Measurements from ENCODE around the gene LRP8. TPM values are rescaled to one million over a fixed set of nuclear protein-coding genes. Genes with fewer than 3 reads are reported as not detected.

The LRP8 gene
- total and polyA plus RNA-seq, 9 of the 15 experiments (the other 6 are each of a cell fraction or from before 2014, with no cell fraction given) = 7.1 to 56.1 (median 31.3) TPM

- ChIA-PET CTCF (ENCODE audit: low intra/inter-chr PET ratio) (interaction anchor here (0.6 kb wide), 1 partner anchor 523 kb away, joined by 3 read pairs; no protein-coding TSS in a partner anchor), POLR2A (interaction anchor here (0.6 to 1.9 kb wide), 7 partner anchors 9 to 1105 kb away, joined by 3 to 21 read pairs (median 4); no protein-coding TSS in a partner anchor)
- 0 out of 2 replicates have a peak, but pooled peaks cover 4% of the 10 kb centered on the region for H4K20me1 ChIP-seq (replicated peaks; ENCODE audit: control insufficient read depth, insufficient read depth, low read length)
- TSS peak; percentile 97 for BruUV-seq (replicated peaks)
- peak within 1 kb of the TSS; percentile 88 for H3K4me3 ChIP-seq
- H3K9me1 ChIP-seq (ENCODE audit: control insufficient read depth, insufficient read depth, low read length) = no peaks in the 10 kb centered on the region
- peak within 1 kb of the TSS; percentile 91 to 95 for H3K9ac ChIP-seq (ENCODE audit: insufficient read depth in 1 of 2, low read depth in 2 of 2, low read length in 2 of 2)
- no peaks in the 10 kb centered on the region for H3K27me3 ChIP-seq (ENCODE audit: control insufficient read depth in 2 of 2, insufficient read depth in 2 of 2, low read length in 2 of 2)
- 20% methylated on average over 63 of the region's 64 CpGs for WGBS (ENCODE audit: insufficient coverage, low coverage, missing lambda C conversion rate)
- peak within 1 kb of the TSS; percentile 100 for H3K4me2 ChIP-seq (ENCODE audit: insufficient read depth, low read length)
- peaks cover 12 to 14% of the 10 kb centered on the region in 2 experiments; a peak in 3 of 5 replicates for H3K4me1 ChIP-seq (replicated peaks in 1 of 2; ENCODE audit: control insufficient read depth in 2 of 2, insufficient read depth in 2 of 2, low read length in 2 of 2)
- peak; percentile 97 to 98 (median 97) for DNase-seq (ENCODE audit: extremely low read depth in 1 of 4, low spot score in 3 of 4)
- H3K79me2 ChIP-seq (ENCODE audit: control insufficient read depth, insufficient read depth, low read length) = peaks cover 36% of the 10 kb centered on the region
- peaks cover 33% of the 10 kb centered on the region for H3K36me3 ChIP-seq (ENCODE audit: control insufficient read depth, insufficient read depth, low read length)
- peak; percentile 99 for ATAC-seq
- intact Hi-C loops (cut with micrococcal nuclease) = no loop called here
- H2AFZ ChIP-seq (ENCODE audit: low read depth, low read length) = peak within 1 kb of the TSS; percentile 85
- FAIRE-seq = peak; percentile 94
- in situ Hi-C loops (cut with MboI) = no loop called here
- peak within 1 kb of the TSS; percentile 83 for H3K27ac ChIP-seq (ENCODE audit: extremely low read depth, low read depth, low read length)
- H3K9me3 ChIP-seq (replicated peaks; ENCODE audit: control insufficient read depth, insufficient read depth, low read depth, low read length) = no peaks in the 10 kb centered on the region; the same call in 1 of the 2 replicates
- TF ChIP-seq CHD4 (IDR thresholded peaks at IDR 0.05; ENCODE audit: insufficient read depth, insufficient replicate concordance, low read depth, low read length, poor library complexity, severe bottlenecking) (no peak), ZNF431 (CRISPR knock-in tag; IDR thresholded peaks at IDR 0.05) (no peak), XRCC5 (IDR thresholded peaks at IDR 0.05; ENCODE audit: low read depth, low read length) (no peak), RBM39 (optimal IDR thresholded peaks at IDR 0.05; ENCODE audit: low read depth, low read length) (no peak), DNMT1 (IDR thresholded peaks at IDR 0.05) (no peak), CBFA2T2 (conservative IDR thresholded peaks at IDR 0.05) (no peak), CXXC5 (CRISPR knock-in tag; IDR thresholded peaks at IDR 0.05) (peak; percentile 99), TBL1XR1 (IDR thresholded peaks at IDR 0.05; ENCODE audit: low read length in 2 of 2) (peak in 1 of 2 experiments; percentile 99; a peak in 3 of 4 replicates), TAF9B (IDR thresholded peaks at IDR 0.05; ENCODE audit: partially characterized antibody) (peak; percentile 77), ZNF239 (CRISPR knock-in tag; IDR thresholded peaks at IDR 0.05) (no peak), RBM15 (IDR thresholded peaks at IDR 0.05; ENCODE audit: insufficient read depth, low read length) (no peak), PRDM10 (IDR thresholded peaks at IDR 0.05; ENCODE audit: partially characterized antibody) (peak; percentile 80), ZNF408 (CRISPR knock-in tag; IDR thresholded peaks at IDR 0.05; ENCODE audit: low read depth) (no peak), ETS2 (tag; IDR thresholded peaks at IDR 0.05; ENCODE audit: borderline replicate concordance, poor library complexity, severe bottlenecking) (no peak), CBX1 (IDR thresholded peaks at IDR 0.05; ENCODE audit: low read depth) (peak; percentile 89; the same call in 1 of the 2 replicates), ETS1 (conservative IDR thresholded peaks at IDR 0.05; ENCODE audit: control insufficient read depth, low read depth, low read length) (peak; percentile 85)
Measured at GRCh38 chr1:53238197-53239155, 89.4 kb downstream of the LRP8 start, which contains the start of gene MAGOH. Gene MAGOH (minus strand): TSS chr1:53238518. CDS start chr1:53238448, 70 bp downstream.

Data from K562 (cell line).